ENCODE data around the gene PRRX2. TPM values are rescaled to one million over a fixed set of nuclear protein-coding genes. Genes with fewer than 3 reads are reported as not detected.

PRRX2 gene
- total and polyA plus RNA-seq, 2 of the 4 experiments (the other 2 are of a cell fraction) = 12.7 to 35.5 TPM

- peak; percentile 86 for DNase-seq
These were observed 48.3 kb upstream of the PRRX2 start for GRCh38 chr9:129617167-129617566.

More at GRCh38 chr9:129617167-129617566, 48.3 kb upstream of the PRRX2 start:
- Histone ChIP-seq H2AFZ (replicated peaks; ENCODE audit: low read length, poor library complexity) (peak overlapping the region; percentile 28), H3K4me3 (ENCODE audit: insufficient read depth, low read depth, low read length) (no peak overlapping the region), H4K8ac (ENCODE audit: low read depth in 2 of 2, low read length in 2 of 2) (peak overlapping the region in 1 of 2 experiments; percentile 27; a peak in 1 of 4 replicates), H2AK5ac (ENCODE audit: low read depth, low read length) (peak overlapping the region; percentile 5; the same call in 1 of the 2 replicates), H2BK120ac (ENCODE audit: low read depth, low read length) (0 out of 2 replicates have a peak overlapping the region, but pooled peaks have one; percentile 1), H3K9me1 (ENCODE audit: insufficient read depth, low read length) (peaks cover 10% of the 10 kb centered on the region), H3K9me3 (ENCODE audit: control insufficient read depth, insufficient read depth, low read length) (no peaks in the 10 kb centered on the region), H2AK9ac (replicated peaks; ENCODE audit: low read depth, low read length, poor library complexity) (peak overlapping the region; percentile 18), H4K20me1 (ENCODE audit: insufficient read depth, low read length) (no peaks in the 10 kb centered on the region), H4K91ac (ENCODE audit: insufficient read depth, low read depth, low read length) (peak overlapping the region; percentile 13; the same call in 1 of the 2 replicates), H3K9ac (ENCODE audit: low read depth, low read length) (no peak overlapping the region), H3K79me1 (ENCODE audit: low read depth in 1 of 2, low read length in 2 of 2) (peaks cover 13 to 18% of the 10 kb centered on the region in 2 experiments; a peak in 2 of 4 replicates), H3K18ac (ENCODE audit: low read depth, low read length) (no peak overlapping the region), H3K36me3 (ENCODE audit: control insufficient read depth, insufficient read depth, low read length) (no peaks in the 10 kb centered on the region), H2BK20ac (ENCODE audit: low read depth, low read length) (peak overlapping the region; percentile 16; the same call in 1 of the 2 replicates), H3K4me1 (ENCODE audit: control insufficient read depth, insufficient read depth, low read length) (peaks cover 11% of the 10 kb centered on the region), H3K4ac (ENCODE audit: low read depth, low read length) (peak overlapping the region; percentile 6; the same call in 1 of the 2 replicates), H4K5ac (ENCODE audit: low read depth, low read length) (no peak overlapping the region), H3K27ac (ENCODE audit: insufficient read depth, low read length) (no peak overlapping the region; the same call in 1 of the 2 replicates), H3K56ac (ENCODE audit: extremely low read depth, insufficient read depth, low read length) (no peak overlapping the region), H2BK5ac (ENCODE audit: low read depth, low read length, poor library complexity, severe bottlenecking) (peak overlapping the region; percentile 9), H2BK15ac (ENCODE audit: low read depth, low read length) (no peak overlapping the region), H3K4me2 (ENCODE audit: low read depth, low read length) (no peak overlapping the region), H3K14ac (replicated peaks; ENCODE audit: low read depth, low read length) (peak overlapping the region; percentile 2; the same call in 1 of the 2 replicates), H3K23ac (ENCODE audit: low read depth, low read length) (no peak overlapping the region), H3K27me3 (ENCODE audit: control insufficient read depth, insufficient read depth, low read length) (no peaks in the 10 kb centered on the region)
- dilution Hi-C loops (cut with HindIII; ENCODE audit: low sequenced_read_pairs, unreplicated experiment) (no loop called here), intact Hi-C loops (cut with micrococcal nuclease) (no loop called here), in situ Hi-C loops (cut with MboI; ENCODE audit: low sequenced_read_pairs) (loop anchor here (5.0 kb wide), 1 partner anchor 485 kb away; no protein-coding TSS in a partner anchor)
- 0 out of 2 replicates have a peak, but pooled peaks have one; percentile 34 for TF ChIP-seq MAZ (IDR thresholded peaks at IDR 0.05; ENCODE audit: borderline replicate concordance, low read depth, low read length)
- no peak for TF ChIP-seq USF2 (IDR thresholded peaks at IDR 0.05; ENCODE audit: low read depth, low read length)
- TF ChIP-seq RAD21 (IDR thresholded peaks at IDR 0.05; ENCODE audit: low read length) = peak; percentile 68
- no peak for TF ChIP-seq CEBPB (IDR thresholded peaks at IDR 0.05; ENCODE audit: low read depth, low read length)
- peak; percentile 73 for TF ChIP-seq CTCF (conservative IDR thresholded peaks at IDR 0.05; ENCODE audit: low read depth, low read length)
- no peak for TF ChIP-seq CHD1 (IDR thresholded peaks at IDR 0.05; ENCODE audit: low read depth, low read length)
- TF ChIP-seq NFE2L2 (IDR thresholded peaks at IDR 0.05; ENCODE audit: low read depth, low read length) = no peak
- peak; percentile 51; the same call in 1 of the 2 replicates for TF ChIP-seq SMC3 (IDR thresholded peaks at IDR 0.05; ENCODE audit: low read depth, low read length)
- peak; percentile 65 for TF ChIP-seq RCOR1 (IDR thresholded peaks at IDR 0.05; ENCODE audit: insufficient replicate concordance, low read length)
- no peak for TF ChIP-seq POLR2A (IDR thresholded peaks at IDR 0.05; ENCODE audit: low read depth, low read length)
- TF ChIP-seq BHLHE40 (IDR thresholded peaks at IDR 0.05; ENCODE audit: low read depth, low read length) = peak; percentile 16; the same call in 1 of the 2 replicates
- BruUV-seq (replicated peaks) = no TSS peak
- no CpG with 5 or more reads among the region's 1 CpG for WGBS, 2 experiments (ENCODE audit: extremely low coverage in 2 of 2, insufficient read length in 1 of 2)
- peak; percentile 67 for ATAC-seq (ENCODE audit: low read depth)
- ChIA-PET CTCF (interaction anchor here (0.6 kb wide), 1 partner anchor 472 kb away, joined by 4 read pairs; no protein-coding TSS in a partner anchor), POLR2A (ENCODE audit: unreplicated experiment) (no interaction called here)

Measured in IMR-90 (cell line).